HK-2 (cell line): ENCODE measurements around the gene BMP7.

Experiments used
- DNase-seq: peaks from one replicate; pipeline ENCODE4 v3.0.0-alpha.2; 2018; ENCODE audit not compliant: unreplicated experiment

Gene BMP7

GRCh38 chr20:57124800-57125517 is 141.5 kb downstream of the BMP7 start:
- no peak for DNase-seq

GRCh38 chr20:57124366-57124765 is 142.1 kb downstream of the BMP7 start:
- no peak for DNase-seq

DNA sequence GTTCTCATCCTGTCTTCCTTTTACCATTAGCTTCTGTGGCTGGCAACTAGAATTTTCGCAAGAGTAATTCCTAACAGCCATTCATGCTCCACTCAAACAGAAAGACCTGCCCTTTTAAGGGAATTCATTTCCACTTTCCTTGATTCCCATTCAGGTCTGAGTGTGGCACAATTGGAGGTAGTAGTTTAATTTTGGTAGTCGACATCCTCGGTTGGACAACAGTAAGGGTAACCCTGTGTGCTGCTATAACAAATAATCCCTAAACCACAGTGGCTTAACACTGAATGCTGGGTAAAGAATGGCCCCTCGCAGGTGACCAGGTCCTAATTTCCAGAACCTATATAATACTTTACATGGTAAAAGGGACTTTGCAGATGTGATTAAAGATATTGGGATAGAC is 142.9 kb downstream of the BMP7 start:
- no peak for DNase-seq

- no peak for DNase-seq
These were observed 143.6 kb downstream of the BMP7 start for GRCh38 chr20:57122536-57123489.

DNA sequence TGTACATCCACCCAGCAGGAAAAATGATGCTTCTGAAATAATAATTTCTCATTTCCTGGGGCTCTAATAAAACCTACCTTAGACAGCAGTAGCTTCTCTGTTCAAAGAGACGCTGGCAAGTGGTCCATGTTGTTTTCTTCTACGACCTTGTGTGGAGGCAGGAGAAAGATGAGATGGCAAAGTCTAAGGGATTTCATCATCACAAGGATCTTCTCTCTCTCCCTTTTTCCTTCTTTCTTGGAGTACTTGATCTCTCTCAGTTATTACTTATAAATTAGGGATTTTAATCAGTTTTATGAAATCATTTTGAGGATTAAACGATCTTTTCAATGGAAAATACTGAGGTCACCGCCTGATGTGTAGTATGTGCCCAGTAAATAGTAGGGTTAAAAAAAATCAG is 147.5 kb downstream of the BMP7 start:
- DNase-seq = no peak
